HG03060 (cell line): Measurements from ENCODE around the gene MZB1.
A peak's percentile ranks its signal among the peaks of the same experiment; 100 is the strongest.

Experiments used
- ATAC-seq: cut with Tn5 transposase; IDR thresholded peaks from one replicate; pipeline ENCODE4 v1.9.1; 2021; ENCODE audit warnings: low read depth, moderate number of reproducible peaks; ENCODE audit not compliant: unreplicated experiment

MZB1 gene, protein sequence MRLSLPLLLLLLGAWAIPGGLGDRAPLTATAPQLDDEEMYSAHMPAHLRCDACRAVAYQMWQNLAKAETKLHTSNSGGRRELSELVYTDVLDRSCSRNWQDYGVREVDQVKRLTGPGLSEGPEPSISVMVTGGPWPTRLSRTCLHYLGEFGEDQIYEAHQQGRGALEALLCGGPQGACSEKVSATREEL

DNA sequence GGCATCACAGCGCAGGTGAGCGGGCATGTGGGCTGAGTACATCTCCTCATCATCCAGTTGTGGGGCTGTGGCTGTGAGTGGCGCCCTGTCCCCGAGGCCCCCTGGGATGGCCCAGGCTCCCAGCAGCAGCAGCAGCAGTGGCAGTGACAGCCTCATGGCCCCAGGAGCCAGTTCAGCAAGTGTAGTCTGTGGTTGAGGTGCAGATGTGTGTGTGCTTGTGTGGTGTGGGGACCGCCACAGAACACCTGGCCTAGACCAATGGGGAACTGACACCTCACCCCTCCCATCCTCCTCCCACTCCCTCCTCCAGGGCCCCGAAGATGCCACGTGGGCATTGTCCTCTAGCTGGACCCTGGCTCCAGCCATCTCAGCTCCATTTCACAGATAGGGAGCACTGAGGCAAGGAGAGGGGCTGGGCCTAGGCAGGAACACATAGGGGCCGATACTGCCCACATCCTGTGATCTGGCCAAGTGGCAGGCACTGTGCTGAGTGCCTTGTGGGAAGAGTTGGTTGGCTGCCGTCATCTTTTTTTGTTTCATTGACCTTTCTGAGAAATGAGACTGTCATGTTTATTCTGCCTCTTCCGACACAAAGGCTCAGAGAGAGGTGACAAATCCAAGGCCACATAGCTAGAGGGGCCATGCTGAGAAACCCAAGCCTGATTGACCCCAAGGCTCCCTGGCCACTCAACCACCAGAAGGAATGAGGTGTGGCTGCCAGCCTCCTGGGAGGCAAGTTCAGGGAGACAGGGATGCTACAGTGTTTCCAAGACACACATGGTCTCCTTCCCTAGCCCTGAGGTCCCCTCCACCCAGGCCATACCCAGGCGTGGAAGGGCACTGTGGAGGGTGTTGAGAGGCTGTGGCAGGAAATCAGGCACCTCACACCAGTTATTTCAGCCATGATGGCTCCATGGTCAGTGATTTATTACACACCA lies at the start of gene MZB1:
Gene MZB1, minus strand, starts transcription at position 213 of the 938 bp plus-strand sequence. Its CDS starts 57 bp downstream, at position 156.
- ATAC-seq, result peak; percentile 31

DNA sequence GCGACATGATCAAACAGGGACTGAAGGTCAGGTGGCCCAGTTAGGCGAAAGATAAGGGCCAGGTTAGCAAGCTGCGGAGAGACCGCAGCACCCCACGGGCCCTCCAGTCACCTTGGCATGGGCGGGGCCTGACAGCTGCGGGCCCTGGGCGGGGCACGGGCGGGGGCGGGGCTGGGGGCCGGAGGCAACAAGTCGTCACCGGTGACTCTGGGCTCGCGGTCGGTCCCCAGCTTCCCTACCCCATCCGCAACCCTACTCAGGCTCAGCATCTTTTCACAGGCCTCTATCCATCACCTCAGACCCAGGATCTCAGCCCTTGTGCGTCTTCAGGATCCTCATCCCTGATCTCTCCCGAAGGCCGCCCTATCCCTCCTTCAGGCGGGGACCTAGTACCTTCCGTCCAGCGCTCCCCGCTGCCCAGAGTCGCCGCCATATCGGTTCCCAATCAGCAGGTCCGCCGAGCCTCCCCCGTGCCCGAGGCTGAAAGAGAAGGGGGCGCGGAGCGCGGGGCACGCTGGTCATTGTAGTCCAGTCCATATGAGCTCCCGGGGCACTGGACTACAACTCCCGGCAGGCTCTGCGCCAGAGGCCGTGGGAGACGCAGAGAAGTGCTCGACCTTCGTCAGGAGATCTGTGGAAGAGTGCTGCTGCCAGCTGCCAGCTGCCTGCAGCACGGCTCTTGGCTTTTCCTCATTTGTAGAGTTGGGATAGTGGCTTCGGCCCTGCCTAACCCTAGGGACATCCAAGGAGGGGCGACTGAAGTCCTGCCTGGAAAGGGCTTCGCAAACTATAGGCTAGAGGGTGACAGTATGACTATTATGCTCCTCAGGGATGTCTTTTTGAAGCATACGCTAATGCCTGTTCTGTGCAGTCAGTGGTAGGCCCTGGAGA lies 49.5 kb upstream of the MZB1 start, which contains the start of gene DNAJC18:
Gene DNAJC18, minus strand, starts transcription at position 513 of the 891 bp plus-strand sequence. Its CDS starts 80 bp downstream, at position 433.
- peak; percentile 52 for ATAC-seq

DNA sequence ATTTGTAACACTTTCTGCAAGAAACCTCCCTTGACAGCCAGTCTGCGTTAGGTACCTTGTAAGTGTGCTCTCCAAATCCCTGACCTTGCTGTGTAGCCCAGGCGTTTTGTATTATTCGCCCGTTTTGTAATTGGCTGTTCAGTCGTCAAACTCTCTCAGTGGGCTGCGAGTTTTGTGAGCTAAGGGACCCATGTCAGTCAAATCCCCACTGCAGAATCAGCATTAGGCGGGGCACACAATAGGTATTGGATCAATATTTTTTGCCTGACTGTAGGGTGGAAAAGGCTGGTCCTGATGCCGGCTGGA lies 48.9 kb upstream of the MZB1 start:
- no peak for ATAC-seq

DNA sequence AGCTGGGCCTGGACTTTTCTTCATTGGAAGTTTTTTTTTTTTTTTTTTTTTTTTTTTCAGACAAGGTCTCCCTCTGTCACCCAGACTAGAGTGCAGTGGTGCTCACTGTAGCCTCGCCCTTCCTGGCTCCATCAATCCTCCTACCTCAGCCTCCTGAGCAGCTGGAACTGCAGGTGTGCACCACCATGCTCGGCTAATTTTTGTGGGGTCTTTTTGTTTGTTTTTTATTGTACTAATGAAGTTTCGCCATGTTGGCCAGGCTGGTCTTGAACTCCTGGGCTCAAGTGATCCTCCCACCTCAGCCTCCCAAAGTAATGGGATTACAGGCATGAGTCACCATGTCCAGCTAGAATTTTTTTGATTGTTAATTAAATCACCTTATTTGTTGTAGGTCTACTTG lies 46.0 kb upstream of the MZB1 start:
- no peak for ATAC-seq

DNA sequence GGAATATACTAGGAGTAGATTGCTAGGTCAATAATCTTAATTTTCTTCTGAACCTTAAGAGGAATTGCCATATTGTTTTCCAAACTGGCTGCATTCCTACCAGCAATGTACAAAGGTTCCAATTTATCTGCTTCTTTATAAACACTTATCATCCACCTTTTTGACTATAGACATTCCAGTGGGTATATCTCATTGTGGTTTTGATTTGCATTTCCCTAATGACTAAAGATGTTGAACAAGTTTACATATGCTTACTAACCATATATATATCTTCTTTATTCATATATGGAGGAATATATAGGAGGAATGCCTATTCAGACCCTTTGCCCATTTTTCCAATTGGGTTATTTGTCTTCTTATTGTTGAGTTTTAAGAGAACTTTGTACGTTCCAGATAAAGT lies 42.0 kb upstream of the MZB1 start:
- no peak for ATAC-seq

DNA sequence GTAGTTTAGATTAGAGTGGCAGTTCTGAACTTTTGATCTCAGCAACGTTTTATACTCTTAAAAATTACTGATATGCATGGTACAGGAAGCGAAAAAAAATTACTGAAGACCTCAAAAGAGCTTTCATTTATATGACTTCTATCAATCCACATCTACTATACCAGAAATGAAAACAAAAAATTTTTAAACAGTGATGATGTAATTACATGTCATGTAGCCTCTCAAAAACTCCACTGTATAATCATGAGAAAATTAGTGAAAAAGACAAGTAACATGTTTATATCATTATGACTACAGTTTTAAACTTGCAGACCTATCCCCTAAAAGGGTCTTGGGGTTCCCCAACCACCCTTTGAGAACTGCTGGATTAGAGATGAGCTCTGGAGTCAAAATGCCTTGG lies 40.3 kb upstream of the MZB1 start:
- no peak for ATAC-seq

DNA sequence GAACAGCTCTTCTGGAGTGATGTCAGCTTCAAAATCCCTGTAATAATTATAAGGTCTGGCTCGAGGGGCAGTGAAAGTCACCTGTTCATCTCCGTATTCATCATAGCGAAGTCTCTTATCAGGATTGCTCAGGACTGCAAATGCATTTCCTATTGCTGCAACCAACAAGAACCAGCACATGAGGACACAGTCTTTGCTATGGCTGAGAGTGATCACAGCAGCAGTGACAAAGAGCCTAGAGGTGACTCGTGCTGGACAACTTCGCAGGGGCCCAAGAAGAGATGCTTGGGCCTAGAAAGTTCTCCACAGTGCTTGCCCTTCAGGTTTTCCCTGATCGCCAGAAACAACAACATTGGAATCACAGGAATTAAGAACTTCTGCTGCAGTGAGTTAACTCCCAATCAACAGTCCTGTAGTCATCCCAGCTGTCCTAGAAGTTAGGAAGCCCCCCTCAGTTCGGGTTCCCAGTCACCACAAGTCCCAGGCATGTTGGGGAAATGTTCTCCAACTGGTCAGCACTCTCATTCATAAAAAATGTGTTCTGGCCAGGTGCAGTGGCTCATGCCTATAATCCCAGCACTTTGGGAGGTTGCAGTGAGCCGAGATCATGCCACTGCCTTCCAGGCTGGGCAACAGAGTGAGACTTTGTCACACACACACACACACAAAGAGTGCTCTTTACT lies 36.6 kb upstream of the MZB1 start:
- no peak for ATAC-seq

DNA sequence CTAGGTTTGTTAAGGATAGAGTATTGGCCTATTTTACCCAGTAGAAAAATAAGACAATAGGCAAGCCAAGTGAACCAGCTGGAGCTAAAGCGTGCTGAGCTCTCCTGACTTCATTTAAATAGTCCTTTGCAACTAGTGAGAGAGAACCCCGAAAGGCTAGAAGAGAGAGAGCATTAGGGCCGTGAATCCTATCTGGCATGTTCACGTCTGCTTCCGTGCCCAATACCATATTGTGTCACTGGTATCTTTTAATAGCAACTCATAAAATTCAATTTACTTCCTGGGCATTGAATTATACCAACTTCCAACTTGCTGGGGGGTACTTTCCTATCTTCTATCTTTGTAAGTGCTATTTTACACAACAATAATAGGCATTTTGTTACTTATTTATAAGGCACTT lies 35.8 kb upstream of the MZB1 start:
- ATAC-seq, result no peak

DNA sequence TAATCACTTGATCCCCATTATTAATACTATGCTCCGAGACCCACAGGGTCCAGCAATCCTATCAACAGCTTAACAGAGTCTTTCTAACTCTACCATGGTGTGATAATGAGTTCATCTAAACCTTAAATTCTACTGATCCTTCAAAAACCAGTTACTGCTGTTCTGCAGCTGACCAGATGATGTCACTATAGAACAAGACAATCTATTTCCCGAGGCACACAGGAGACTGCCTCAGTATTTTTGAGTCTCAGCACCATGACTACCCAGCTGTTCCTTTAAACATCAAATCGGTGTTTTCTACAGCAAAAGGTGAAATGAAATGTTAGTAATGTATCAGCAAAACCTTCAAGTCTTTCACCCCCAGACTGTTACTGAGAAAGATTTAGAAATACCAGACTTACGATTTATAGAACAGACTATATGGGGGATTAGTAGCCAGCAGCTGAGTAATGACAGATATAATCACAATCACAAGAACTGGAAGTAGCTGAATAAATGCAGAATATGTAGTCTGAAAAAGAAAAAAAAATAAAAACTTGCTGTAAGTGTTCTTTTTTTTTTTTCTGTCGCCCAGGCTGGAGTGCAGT lies 32.7 kb upstream of the MZB1 start:
- ATAC-seq, result no peak

DNA sequence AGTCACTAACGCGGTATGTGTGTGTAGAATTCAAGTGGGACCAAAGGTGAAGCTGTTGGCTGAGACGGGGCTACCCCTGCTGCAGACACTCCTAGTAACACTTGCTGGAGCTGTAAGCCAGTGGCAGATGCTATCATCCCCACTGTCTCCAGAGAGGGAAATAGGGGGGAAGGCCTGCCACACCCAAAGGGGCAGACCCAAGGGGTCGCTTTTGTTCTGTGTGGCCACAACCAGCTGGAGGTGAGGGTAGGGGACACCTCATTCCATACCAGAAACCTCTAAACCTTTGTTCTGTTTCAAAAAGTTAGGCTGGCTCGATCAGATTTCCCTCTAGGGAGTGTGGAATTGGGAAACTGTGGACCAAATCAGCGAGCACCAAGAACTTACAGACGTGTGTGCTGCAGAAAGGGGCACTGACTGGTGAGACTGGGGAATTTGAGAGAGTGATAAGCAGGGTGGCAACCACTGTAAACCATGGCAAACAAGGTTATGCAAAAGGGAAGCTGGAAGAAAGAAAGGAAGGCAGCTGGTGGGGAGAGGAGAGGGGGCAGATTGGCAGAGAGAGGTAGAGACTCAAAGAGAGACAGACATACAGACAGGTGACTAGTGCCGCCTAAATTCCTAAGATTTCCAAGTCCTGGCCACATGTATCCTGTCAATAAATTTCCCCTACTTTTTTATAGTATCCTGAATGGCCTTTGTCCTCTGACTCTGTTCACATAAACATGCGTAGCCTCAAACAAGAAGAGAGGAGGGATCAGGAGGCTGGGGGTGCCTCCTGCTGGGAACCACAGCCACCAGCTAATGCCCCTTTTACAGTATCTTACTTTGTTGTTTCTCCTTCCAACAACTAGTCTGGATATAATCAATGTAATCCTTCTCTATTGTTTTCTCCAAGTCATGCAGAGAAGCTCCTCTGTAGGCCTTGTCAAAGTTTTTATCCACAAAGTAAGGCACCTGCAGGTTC lies 29.8 kb upstream of the MZB1 start:
- ATAC-seq, result no peak

DNA sequence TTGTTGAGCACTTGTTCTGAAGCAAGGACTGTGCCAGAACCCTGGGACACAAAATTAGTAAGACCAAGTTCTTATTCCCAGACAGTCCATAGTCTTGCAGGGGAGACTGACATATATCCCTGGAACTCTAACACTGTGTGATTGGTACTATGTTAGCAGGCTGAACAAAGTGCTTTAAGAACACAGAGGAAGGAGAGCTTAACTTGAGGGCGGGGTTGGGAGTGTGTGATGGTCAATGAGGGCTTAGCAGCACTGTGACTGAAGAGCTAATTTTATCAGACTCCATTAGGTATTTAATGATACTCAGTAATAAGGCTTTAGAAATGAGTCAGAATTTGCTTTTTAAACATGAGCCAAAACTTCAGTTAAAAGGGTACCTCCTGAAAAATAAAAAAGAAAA lies 29.1 kb upstream of the MZB1 start:
- no peak for ATAC-seq

DNA sequence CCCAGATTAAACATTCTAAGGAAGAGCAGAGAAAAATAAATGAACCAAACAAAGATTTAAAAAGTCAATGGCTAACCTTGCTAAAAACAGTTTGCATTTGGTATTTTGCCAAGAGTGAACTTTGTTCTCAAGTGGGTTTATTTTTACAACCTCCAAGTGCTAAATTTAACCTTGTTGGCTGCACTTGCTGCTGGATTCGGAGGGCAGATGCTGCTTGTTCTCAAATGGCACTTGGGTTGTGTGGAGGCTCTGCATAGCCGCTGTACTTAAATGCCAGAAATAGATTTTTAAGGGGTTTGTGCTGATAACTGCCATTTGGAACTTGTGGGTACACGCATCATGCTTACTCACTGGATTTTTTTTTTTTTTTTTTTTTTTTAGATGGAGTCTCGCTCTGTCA lies 27.5 kb upstream of the MZB1 start:
- no peak for ATAC-seq

DNA sequence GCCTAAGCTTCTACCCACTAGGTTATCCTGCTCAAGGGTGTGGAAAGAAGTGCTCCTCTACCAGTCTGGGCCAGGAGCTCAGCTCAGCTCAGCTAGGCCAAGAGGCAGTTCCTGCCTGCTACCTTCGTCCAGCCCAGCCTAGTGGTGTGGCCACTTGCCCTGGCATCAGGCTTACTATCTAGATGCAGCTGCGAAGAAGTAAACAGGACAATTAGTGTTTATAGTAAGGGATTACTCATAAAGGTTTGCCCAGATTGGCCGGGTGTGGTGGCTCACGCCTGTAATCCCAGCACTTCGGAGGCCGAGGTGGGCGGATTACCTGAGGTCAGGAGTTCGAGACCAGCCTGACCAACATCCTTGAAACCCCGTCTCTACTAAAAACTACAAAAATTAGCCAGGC lies 26.9 kb upstream of the MZB1 start:
- ATAC-seq, result no peak

DNA sequence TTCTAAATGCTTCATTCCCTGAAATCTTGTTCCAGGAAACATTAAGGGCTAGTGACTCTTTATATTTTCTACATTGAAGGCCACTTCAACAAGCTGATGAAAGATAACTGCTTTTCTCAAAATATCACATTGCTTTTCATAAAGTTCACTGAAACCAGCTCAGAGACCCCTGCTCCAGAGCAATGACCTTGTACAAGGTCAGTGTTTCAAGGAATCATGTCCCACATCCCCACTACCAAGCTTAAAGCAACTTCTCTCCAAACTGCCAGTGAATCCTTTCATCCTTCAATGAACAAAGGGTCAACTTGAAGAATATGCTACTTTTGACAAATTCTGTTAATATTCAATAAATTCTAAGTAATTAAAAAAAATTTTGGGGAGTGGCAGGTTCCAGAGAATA lies 26.2 kb upstream of the MZB1 start:
- ATAC-seq, result no peak

DNA sequence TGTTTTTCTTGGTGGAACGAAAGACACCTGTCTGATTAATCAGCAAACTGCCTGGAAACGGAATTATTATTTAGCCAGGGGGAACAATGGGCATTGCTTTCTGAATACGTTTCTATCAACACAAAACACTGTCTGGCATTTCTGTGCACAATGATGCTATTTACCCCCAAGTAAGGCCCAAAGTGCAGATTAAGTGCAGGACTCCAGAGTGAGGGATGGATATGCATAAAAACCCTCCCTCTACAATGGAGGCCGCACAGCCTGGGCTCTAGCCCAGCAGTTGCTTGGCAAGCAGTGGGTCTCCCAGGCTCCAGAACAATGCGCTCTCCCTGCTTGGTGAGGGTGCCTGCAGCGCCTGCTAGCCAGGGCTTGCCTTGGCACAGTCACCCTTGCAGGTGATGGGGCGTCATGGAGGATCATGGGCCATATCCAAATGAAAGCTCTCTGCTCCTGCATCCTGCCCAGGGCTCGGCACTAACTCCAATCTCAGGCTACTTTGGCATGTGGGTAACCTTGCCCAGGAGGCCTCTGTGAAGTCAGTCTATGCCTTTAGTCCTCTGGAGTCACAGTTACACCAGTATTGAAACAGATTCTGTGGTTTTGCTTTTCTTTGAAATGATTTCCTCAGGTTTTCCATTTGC lies 25.6 kb upstream of the MZB1 start:
- ATAC-seq, result no peak

DNA sequence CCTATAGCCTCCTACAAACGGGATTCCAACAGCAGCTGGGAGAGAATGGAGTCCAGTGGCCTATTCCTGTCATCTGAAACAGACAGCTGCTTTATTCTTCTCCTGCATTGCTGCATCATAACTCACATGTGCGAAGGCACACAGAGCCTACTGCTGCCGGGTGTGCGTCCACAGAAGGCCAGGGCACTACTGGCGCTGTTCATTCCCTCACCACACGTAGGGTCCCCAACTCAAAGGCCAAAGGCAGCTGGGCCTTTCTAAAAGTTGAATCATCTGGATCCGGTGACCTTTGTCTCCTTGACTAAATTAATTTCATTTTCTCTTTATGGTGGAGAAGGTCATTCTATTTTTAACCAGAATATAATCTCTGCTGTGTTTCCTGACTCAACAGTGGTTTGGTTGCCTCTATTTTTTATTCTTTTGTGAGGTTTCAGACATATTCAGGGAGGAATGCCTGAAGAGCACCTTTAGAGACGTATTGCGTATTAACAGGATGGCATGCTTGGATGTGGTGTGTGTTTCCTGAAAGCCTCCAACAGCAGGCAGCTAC lies 24.9 kb upstream of the MZB1 start:
- ATAC-seq, result no peak

DNA sequence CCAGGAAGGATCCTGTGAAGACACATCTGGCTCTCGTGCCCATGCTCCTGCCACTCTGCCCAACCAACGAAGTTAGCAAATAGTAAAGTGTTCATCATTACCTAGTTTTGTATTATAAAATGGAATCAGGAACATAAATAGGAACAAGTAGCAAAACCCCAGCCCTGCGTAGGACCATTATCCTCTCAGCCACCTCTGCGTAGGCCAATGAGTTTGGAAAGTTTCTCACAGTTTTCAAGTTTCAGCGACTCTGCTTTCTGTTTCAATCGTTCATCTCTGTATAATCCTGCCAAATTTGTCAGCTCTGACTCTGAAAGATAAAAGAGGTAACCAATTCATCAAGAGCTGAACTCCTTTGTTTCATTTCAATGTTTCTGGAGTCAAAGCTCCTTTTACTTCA lies 24.2 kb upstream of the MZB1 start:
- ATAC-seq, result no peak

DNA sequence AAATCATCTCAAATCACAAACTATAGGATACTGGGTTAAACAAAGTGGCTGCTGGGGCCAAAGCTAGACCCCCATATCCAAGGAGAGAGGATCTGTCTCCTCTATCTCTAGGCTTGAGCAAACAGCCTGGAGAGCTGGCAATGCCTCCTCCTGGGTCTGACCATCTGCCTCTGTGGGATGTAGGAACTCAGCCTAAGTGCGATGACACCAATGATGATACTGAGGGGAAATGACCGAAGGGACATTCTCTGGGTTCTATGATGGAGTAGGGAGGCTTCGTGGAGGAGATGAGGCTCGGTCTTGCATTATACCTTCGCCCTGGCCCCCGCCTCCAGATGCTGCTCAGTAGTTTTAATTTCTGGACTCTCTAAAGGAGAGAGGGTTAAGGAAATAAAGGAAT lies 23.4 kb upstream of the MZB1 start:
- ATAC-seq, result no peak
